ENCODE results near the gene SNX27. TPM values are rescaled to one million over a fixed set of nuclear protein-coding genes. Genes with fewer than 3 reads are reported as not detected.

The SNX27 gene
- polyA plus RNA-seq, 1 experiment: 23.8 TPM

DNA sequence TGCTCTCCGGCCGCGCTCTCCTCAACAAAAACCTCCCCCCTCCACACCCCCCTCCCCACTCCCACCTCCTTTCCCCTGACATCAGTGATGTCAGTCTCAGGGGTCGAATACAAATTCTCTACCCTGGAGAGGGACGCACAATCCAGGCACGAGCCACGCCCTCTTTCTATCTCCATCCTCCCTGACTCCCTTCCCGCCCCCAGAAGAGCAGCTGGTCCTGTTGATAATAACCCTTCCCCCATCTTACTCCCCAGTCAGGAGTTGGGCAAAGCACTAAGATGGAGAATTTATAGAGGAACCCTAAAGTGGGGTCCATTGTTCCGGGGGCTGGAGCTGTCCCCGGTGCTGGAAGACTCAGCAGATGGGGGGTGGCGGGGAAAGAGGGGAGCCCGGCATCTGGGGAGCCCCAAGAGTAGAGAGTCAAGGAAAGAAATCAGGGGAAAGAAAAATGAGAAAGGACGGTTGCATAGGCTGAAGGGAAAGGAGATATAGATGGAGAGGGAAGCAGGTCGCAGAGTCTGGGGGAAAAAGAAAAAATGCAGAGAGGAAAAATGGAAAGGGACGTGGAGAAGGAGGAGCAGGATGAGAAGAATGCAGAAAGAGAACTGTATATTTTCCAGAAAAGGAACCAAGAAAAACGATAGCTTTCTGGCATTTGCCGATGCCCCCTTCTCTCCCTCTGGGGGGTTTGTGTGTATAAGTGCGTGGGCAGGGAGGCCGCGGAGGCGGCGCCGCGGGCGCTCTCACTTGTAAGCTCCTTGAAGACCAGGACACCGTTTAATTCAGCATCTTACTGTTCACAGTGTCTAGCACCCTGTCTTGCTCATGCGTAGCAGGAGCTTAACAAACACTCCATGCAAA, 105.2 kb downstream of the SNX27 start, which contains the start of gene CELF3:
Gene CELF3 (minus strand): TSS at position 33 of the 861 bp plus-strand sequence. CDS start 783 bp downstream, outside the sequence.
- no peak within 1 kb of the TSS for H3K27ac ChIP-seq (ENCODE audit: low read depth, low read length)
- no peaks in the 10 kb centered on the region for H3K9me3 ChIP-seq (ENCODE audit: control insufficient read depth, insufficient read depth, low read length)
- ChIA-PET POLR2A (interaction anchor here (0.6 kb wide), 1 partner anchor 8 kb away, joined by 9 read pairs; no protein-coding TSS in a partner anchor), CTCF (no interaction called here)
- peaks cover 71% of the 10 kb centered on the region for H3K27me3 ChIP-seq (ENCODE audit: control insufficient read depth, insufficient read depth, low read length)
- H3K4me3 ChIP-seq (ENCODE audit: low read depth, low read length): no peak within 1 kb of the TSS
- TF ChIP-seq, protein P1, sequence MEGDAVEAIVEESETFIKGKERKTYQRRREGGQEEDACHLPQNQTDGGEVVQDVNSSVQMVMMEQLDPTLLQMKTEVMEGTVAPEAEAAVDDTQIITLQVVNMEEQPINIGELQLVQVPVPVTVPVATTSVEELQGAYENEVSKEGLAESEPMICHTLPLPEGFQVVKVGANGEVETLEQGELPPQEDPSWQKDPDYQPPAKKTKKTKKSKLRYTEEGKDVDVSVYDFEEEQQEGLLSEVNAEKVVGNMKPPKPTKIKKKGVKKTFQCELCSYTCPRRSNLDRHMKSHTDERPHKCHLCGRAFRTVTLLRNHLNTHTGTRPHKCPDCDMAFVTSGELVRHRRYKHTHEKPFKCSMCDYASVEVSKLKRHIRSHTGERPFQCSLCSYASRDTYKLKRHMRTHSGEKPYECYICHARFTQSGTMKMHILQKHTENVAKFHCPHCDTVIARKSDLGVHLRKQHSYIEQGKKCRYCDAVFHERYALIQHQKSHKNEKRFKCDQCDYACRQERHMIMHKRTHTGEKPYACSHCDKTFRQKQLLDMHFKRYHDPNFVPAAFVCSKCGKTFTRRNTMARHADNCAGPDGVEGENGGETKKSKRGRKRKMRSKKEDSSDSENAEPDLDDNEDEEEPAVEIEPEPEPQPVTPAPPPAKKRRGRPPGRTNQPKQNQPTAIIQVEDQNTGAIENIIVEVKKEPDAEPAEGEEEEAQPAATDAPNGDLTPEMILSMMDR (IDR thresholded peaks at IDR 0.05; ENCODE audit: low read depth, low read length): no peak
- DNase-seq (ENCODE audit: low read depth, low spot score): no peak

DNA sequence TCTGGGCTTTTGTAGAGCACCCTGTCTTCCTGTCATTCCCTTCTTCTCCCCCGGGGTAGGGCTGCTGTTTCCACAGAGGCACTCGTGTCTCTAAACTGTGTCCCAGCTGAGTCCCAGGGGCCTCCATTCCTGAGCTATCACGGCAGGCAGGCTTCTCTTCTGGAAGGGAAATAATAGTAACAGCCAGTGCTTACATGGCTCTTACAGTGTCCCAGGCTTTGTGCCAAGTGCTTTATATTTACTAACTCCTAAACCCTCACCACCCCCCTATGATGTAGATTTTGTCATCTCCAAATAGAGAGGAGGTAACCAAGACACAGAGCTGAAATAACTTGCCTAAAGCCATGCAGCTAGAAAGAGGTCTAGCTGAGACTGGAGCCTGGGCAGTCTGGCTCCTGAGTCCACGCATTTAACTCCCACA, 106.2 kb downstream of the SNX27 start:
- Histone ChIP-seq H3K9me3 (ENCODE audit: control insufficient read depth, insufficient read depth, low read length) (no peaks in the 10 kb centered on the region), H3K4me3 (ENCODE audit: low read depth, low read length) (no peak overlapping the region), H3K27ac (ENCODE audit: low read depth, low read length) (no peak overlapping the region), H3K27me3 (ENCODE audit: control insufficient read depth, insufficient read depth, low read length) (peaks cover 68% of the 10 kb centered on the region)
- DNase-seq (ENCODE audit: low read depth, low spot score): no peak
- TF ChIP-seq, protein P1 (IDR thresholded peaks at IDR 0.05; ENCODE audit: low read depth, low read length): no peak
- ChIA-PET CTCF (no interaction called here), POLR2A (interaction anchor here (0.7 kb wide), 1 partner anchor 11 kb away, joined by 3 read pairs; no protein-coding TSS in a partner anchor)

DNA sequence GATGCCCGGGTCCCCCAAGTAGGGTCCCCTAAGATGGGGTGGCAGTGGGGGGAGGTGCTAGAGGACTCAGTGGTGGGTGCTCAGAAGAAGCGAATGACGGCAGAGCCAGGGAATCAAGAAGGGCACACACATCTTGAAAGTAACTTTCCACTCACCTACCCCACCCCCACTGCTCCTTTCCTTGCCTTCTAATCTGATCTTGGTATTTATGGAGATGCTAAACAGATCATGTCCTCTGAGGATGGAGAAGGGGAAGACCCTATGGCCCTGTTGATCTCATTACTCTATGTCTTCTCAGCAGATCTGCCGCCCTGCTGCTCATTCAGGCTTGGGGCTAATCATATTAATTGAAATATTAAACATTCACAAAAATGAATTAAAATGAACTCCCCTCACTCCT, 106.8 kb downstream of the SNX27 start:
- Histone ChIP-seq H3K9me3 (ENCODE audit: control insufficient read depth, insufficient read depth, low read length) (no peaks in the 10 kb centered on the region), H3K27ac (ENCODE audit: low read depth, low read length) (no peak overlapping the region), H3K27me3 (ENCODE audit: control insufficient read depth, insufficient read depth, low read length) (peaks cover 65% of the 10 kb centered on the region), H3K4me3 (ENCODE audit: low read depth, low read length) (no peak overlapping the region)
- TF ChIP-seq, protein P1 (IDR thresholded peaks at IDR 0.05; ENCODE audit: low read depth, low read length): no peak
- ChIA-PET CTCF (no interaction called here), POLR2A (interaction anchor here (0.7 kb wide), 1 partner anchor 11 kb away, joined by 3 read pairs; no protein-coding TSS in a partner anchor)
- DNase-seq (ENCODE audit: low read depth, low spot score): no peak

DNA sequence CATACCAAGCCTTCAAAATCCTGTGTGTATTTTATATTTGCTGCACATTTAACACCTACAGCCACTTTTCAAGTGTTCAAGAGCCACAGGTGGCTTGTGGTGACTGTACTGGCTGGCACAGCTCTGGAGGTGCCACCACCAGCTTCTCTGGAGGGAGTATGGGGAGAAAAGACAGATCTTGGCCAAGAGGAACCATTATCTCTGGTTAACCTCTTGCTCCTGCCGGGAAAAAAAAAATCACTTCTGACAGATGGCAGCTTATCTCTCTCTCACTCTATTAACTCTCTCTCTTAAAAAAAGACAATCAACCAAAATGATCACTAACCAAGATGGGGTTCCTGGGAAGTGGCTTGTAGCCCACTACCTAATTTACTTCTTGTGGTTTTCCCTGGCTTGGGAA, 108.3 kb downstream of the SNX27 start:
- H3K27me3 ChIP-seq (ENCODE audit: control insufficient read depth, insufficient read depth, low read length): peaks cover 58% of the 10 kb centered on the region
- ChIA-PET POLR2A (interaction anchor here (0.6 kb wide), 1 partner anchor 8 kb away, joined by 5 read pairs; no protein-coding TSS in a partner anchor), CTCF (interaction anchor here (0.8 to 1.9 kb wide), 2 partner anchors 14 to 126 kb away, joined by 3 to 16 read pairs; no protein-coding TSS in a partner anchor)
- TF ChIP-seq, protein P1 (IDR thresholded peaks at IDR 0.05; ENCODE audit: low read depth, low read length): no peak
- H3K4me3 ChIP-seq (ENCODE audit: low read depth, low read length): no peak overlapping the region
- no peak for DNase-seq (ENCODE audit: low read depth, low spot score)
- no peaks in the 10 kb centered on the region for H3K9me3 ChIP-seq (ENCODE audit: control insufficient read depth, insufficient read depth, low read length)
- H3K27ac ChIP-seq (ENCODE audit: low read depth, low read length): no peak overlapping the region

DNA sequence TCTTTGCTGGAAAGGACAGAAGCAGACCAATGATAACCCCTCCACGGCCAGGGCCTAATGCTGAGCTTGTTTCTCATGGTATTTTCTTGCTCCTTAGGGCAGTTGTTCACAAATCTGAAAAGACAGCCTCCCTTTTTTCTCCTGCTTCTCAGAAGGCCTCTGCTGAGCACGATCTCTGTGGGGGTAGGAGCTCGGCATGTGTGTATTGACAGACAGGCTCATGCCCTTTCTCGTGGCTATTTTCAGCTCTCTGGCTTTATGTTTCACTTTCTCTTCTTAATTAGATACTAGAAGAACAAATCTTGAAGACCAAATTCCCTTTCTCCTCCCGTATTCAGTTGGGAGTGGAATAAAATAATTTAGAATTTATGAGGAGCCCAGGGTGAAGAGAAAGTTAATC, 108.7 kb downstream of the SNX27 start:
- no peaks in the 10 kb centered on the region for H3K9me3 ChIP-seq (ENCODE audit: control insufficient read depth, insufficient read depth, low read length)
- no peak for DNase-seq (ENCODE audit: low read depth, low spot score)
- H3K27me3 ChIP-seq (ENCODE audit: control insufficient read depth, insufficient read depth, low read length): peaks cover 56% of the 10 kb centered on the region
- TF ChIP-seq, protein P1 (IDR thresholded peaks at IDR 0.05; ENCODE audit: low read depth, low read length): no peak
- CTCF ChIA-PET: interaction anchor here (0.8 to 1.9 kb wide), 3 partner anchors 14 to 127 kb away, joined by 3 to 16 read pairs (median 4); no protein-coding TSS in a partner anchor
- no peak overlapping the region for H3K27ac ChIP-seq (ENCODE audit: low read depth, low read length)
- POLR2A ChIA-PET: no interaction called here
- H3K4me3 ChIP-seq (ENCODE audit: low read depth, low read length): peak overlapping the region; percentile 29

All from AG04450 (cell line).